Ishikawa (cell line): Measurements from ENCODE around the gene EIF2AK3.

Experiments
- CEBPB ChIP-seq: IDR thresholded peaks from 2 replicates; pipeline ENCODE4 v1.6.1; 2012
- CREB1 ChIP-seq: IDR thresholded peaks from 2 replicates; pipeline ENCODE4 v1.6.1; 2012; ENCODE audit warnings: low read depth
- EGR1 ChIP-seq: IDR thresholded peaks from 2 replicates; pipeline ENCODE4 v1.6.1; 2012
- EP300 ChIP-seq: IDR thresholded peaks from 2 replicates; pipeline ENCODE4 v1.6.1; 2012; ENCODE audit warnings: borderline replicate concordance
- FOXM1 ChIP-seq: IDR thresholded peaks from 2 replicates; pipeline ENCODE4 v1.6.1; 2012; ENCODE audit warnings: low read depth, borderline replicate concordance
- MAX ChIP-seq: IDR thresholded peaks from 2 replicates; pipeline ENCODE4 v1.6.1; 2012
- NFIC ChIP-seq: IDR thresholded peaks from 2 replicates; pipeline ENCODE4 v1.6.1; 2012
- RAD21 ChIP-seq: IDR thresholded peaks from 2 replicates; pipeline ENCODE4 v1.6.1; 2012; ENCODE audit warnings: low read depth
- REST ChIP-seq: IDR thresholded peaks from 2 replicates; pipeline ENCODE4 v1.6.1; 2012; ENCODE audit warnings: low read depth, mild to moderate bottlenecking
- TAF1 ChIP-seq: IDR thresholded peaks from 2 replicates; pipeline ENCODE4 v1.6.1; 2012; ENCODE audit warnings: low read depth, mild to moderate bottlenecking
- TCF12 ChIP-seq: IDR thresholded peaks from 2 replicates; pipeline ENCODE4 v1.6.1; 2012; ENCODE audit warnings: low read depth
- TEAD4 ChIP-seq: IDR thresholded peaks from 2 replicates; pipeline ENCODE4 v1.6.1; 2012
- USF1 ChIP-seq: IDR thresholded peaks from 2 replicates; pipeline ENCODE4 v1.6.1; 2012
- YY1 ChIP-seq: IDR thresholded peaks from 2 replicates; pipeline ENCODE4 v1.6.1; 2012; ENCODE audit warnings: low read depth
- ZBTB7A ChIP-seq: IDR thresholded peaks from 2 replicates; pipeline ENCODE4 v1.6.1; 2012; ENCODE audit warnings: low read depth

EIF2AK3 gene

DNA sequence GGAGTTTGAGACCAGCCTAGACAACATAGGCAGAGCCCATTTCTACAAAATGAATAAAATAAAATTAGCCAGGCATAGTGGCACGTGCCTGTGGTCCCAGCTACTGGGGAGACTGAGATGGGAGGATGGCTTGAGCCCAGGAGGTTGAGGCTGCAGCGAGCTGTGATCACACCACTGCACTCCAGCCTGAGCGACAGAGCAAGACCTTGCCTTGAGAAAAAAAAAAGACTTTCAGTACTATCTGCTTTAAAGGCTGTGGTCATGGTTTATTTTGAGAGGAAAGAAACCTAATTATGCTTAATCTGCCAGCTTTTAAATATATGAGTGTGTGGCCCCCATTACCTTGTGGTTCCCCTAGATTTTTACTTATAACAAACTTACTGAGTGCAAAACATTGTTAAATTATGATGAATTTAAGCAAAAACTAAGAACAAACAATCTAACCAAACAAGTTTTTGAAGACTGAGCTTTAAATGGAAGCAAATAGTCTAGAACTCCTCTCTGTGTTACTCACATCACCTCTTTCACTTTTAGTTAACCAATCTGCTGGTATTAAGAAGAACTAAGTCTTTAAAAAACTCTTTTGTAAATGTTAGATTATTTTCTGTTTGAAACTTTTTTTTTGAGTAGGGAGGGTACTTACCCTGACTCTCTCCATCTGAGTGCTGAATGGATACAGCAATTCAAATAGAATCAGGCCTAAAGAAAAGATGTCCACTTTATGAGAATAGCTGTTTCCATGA is 65.4 kb downstream of the EIF2AK3 start:
- TF ChIP-seq YY1: no peak
- no peak for TF ChIP-seq TCF12
- no peak for TF ChIP-seq CEBPB
- no peak for TF ChIP-seq MAX
- no peak for TF ChIP-seq EP300
- no peak for TF ChIP-seq EGR1
- no peak for TF ChIP-seq TAF1
- no peak for TF ChIP-seq CREB1
- TF ChIP-seq USF1: no peak
- TF ChIP-seq RAD21: no peak
- TF ChIP-seq REST: no peak
- TF ChIP-seq ZBTB7A: no peak
- TF ChIP-seq FOXM1: no peak

DNA sequence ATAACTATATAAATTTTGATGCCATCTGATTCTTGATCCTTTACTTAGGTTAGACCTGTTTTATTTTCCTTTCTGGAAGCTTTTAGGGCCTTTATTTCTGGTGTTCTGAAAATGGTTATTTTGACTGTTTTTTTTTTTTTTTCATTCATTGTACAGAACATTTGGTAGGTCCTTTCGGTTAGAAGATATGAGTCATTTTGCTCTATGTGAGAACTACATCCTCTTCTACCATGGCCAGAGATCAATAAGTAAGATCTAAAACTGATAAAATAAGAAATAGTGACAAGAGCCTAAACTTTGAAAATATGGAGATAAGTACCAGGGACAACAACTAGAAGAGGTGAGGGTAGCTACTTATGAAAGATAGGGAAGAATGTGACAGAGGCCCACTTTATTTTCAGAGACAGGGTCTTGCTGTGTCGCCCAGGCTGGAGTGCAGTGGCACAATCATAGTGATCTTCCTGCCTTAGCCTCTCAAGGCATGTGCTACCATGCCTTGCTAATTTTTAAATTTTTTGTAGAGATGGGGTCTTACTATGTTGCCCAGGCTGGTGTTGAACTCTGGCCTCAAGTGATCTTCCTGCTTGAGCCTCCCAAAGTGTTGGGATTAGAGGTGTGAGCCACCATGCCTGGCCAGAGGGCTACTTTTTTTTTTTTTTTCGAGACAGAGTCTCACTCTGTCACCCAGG is 66.5 kb downstream of the EIF2AK3 start:
- TF ChIP-seq ZBTB7A: no peak
- TF ChIP-seq FOXM1: no peak
- no peak for TF ChIP-seq TAF1
- TF ChIP-seq USF1: no peak
- TF ChIP-seq CEBPB: no peak
- TF ChIP-seq CREB1: no peak

GRCh38 chr2:88557290-88557689 is 70.0 kb downstream of the EIF2AK3 start:
- TF ChIP-seq FOXM1 (no peak), EGR1 (no peak), RAD21 (no peak), REST (no peak), CREB1 (no peak), USF1 (no peak), TEAD4 (no peak), EP300 (no peak), YY1 (no peak)

GRCh38 chr2:88556026-88556425 is 71.2 kb downstream of the EIF2AK3 start:
- no peak for TF ChIP-seq CEBPB
- no peak for TF ChIP-seq ZBTB7A
- TF ChIP-seq RAD21: no peak
- no peak for TF ChIP-seq MAX
- TF ChIP-seq NFIC: no peak
- TF ChIP-seq USF1: no peak
- no peak for TF ChIP-seq CREB1
- no peak for TF ChIP-seq EP300

- TF ChIP-seq ZBTB7A (no peak), EGR1 (no peak), NFIC (no peak), MAX (no peak), TEAD4 (no peak), FOXM1 (no peak), USF1 (no peak), RAD21 (peak; percentile 46), CREB1 (no peak)
Observed at GRCh38 chr2:88554189-88554588, 73.1 kb downstream of the EIF2AK3 start.
